Cardiac muscle cell (in vitro differentiated cells and primary cell): ENCODE measurements around the gene TXNDC11. TPM values are rescaled to one million over a fixed set of nuclear protein-coding genes. Genes with fewer than 3 reads are reported as not detected.
A peak's percentile ranks its signal among the peaks of the same experiment; 100 is the strongest.

Experiments
- DNase-seq, 2 donors: peaks; one replicate each; pipeline versions ENCODE4 v3.0.0 to v3.0.0-alpha.2; 2010 to 2017; ENCODE audit warnings: low read depth in 1 of 2, low spot score in 1 of 2
- H3K27ac ChIP-seq: fragments of 200-600 bp; sonication (generic); 2 replicates; pipeline ENCODE4 v1.5.1; 2016
- H3K27me3 ChIP-seq: fragments of 200-600 bp; sonication (generic); 2 replicates; pipeline ENCODE4 v1.6.0; 2016; ENCODE audit warnings: control low read depth
- H3K36me3 ChIP-seq: fragments of 200-600 bp; sonication (generic); 2 replicates; pipeline ENCODE4 v1.5.1; 2016; ENCODE audit warnings: control low read depth
- H3K4me1 ChIP-seq: fragments of 200-600 bp; sonication (generic); 2 replicates; pipeline ENCODE4 v1.8.1; 2017; ENCODE audit warnings: low read depth, mild to moderate bottlenecking, mixed run types
- H3K4me3 ChIP-seq: fragments of 200-600 bp; sonication (generic); 2 replicates; pipeline ENCODE4 v1.5.1; 2016; ENCODE audit warnings: mild to moderate bottlenecking
- H3K9me3 ChIP-seq: fragments of 200-600 bp; sonication (generic); 2 replicates; pipeline ENCODE4 v1.5.1; 2017; ENCODE audit warnings: low read depth, mild to moderate bottlenecking, control low read depth
- polyA plus RNA-seq: library from polyadenylated mRNA; unstranded; fragments of >200 nt; fragmentation: Nextera tagmentation; extraction: Ambion mirVana; gene quantifications from 2 replicates; pipeline ENCODE4 v1.2.1, GENCODE V29; 2016
- total RNA-seq: library from RNA; depleted of rRNA; stranded (reverse); fragments of >200 nt; gene quantifications from 2 replicates; pipeline ENCODE4 v1.2.3, GENCODE V29; 2016
- TF ChIP-seq, protein P1 (sequence below): IDR thresholded peaks from 2 replicates; pipeline ENCODE4 v1.5.1; 2012; ENCODE audit warnings: low read depth, mild to moderate bottlenecking, low read length

Gene TXNDC11
- total and polyA plus RNA-seq, 2 experiments from 2014 or later, result 26.6 to 43.0 TPM

DNA sequence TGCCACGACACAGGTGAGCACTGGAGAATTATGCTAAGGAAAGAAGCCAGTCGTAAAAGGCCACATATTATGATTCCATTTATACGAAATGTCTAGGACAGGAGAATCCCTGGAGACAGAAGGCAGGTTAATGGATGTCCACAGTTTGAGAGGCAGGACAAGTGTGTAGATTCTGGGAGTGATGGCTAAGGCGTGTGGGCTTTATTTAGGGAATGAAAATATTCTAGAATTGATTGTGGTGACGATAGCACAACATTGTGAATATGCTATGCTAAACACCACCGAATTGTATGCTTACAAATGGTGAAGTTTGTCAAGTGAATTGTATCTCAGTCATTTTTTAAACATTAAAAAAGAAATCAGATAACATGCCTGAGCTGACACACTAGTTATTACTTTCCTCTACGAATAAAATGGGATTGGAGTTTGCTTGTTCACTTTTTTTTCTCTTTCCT is 5.3 kb upstream of the TXNDC11 start:
- Histone ChIP-seq H3K4me3 (no peak overlapping the region), H3K36me3 (peaks cover 36% of the 10 kb centered on the region), H3K4me1 (no peaks in the 10 kb centered on the region), H3K9me3 (no peaks in the 10 kb centered on the region), H3K27me3 (no peaks in the 10 kb centered on the region), H3K27ac (peak overlapping the region; percentile 62)
- no peak for DNase-seq
- TF ChIP-seq, protein P1, sequence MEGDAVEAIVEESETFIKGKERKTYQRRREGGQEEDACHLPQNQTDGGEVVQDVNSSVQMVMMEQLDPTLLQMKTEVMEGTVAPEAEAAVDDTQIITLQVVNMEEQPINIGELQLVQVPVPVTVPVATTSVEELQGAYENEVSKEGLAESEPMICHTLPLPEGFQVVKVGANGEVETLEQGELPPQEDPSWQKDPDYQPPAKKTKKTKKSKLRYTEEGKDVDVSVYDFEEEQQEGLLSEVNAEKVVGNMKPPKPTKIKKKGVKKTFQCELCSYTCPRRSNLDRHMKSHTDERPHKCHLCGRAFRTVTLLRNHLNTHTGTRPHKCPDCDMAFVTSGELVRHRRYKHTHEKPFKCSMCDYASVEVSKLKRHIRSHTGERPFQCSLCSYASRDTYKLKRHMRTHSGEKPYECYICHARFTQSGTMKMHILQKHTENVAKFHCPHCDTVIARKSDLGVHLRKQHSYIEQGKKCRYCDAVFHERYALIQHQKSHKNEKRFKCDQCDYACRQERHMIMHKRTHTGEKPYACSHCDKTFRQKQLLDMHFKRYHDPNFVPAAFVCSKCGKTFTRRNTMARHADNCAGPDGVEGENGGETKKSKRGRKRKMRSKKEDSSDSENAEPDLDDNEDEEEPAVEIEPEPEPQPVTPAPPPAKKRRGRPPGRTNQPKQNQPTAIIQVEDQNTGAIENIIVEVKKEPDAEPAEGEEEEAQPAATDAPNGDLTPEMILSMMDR, result no peak

DNA sequence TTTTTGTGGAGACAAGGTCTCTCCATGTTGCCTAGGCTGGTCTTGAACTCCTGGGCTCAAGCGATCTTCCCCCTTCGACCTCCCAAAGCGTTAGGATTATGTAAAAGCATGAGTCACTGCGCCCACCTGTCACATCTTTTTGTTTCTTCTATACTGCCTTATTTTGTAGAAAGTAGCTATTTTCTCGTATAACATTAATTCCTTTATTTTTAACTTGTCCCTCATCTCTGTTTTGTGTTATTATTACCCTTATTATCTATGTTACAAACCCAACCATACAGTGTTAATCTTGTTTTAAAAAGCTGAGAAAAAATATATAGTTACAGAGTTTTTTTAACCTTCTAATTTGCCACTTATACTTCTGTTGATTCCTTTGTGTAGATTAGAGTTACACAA is 1.4 kb upstream of the TXNDC11 start:
- TF ChIP-seq, protein P1, result no peak
- DNase-seq, result no peak
- Histone ChIP-seq H3K27ac (no peak overlapping the region), H3K27me3 (no peaks in the 10 kb centered on the region), H3K4me3 (no peak overlapping the region), H3K4me1 (peaks cover 14% of the 10 kb centered on the region), H3K9me3 (no peaks in the 10 kb centered on the region), H3K36me3 (peaks cover 3% of the 10 kb centered on the region)

DNA sequence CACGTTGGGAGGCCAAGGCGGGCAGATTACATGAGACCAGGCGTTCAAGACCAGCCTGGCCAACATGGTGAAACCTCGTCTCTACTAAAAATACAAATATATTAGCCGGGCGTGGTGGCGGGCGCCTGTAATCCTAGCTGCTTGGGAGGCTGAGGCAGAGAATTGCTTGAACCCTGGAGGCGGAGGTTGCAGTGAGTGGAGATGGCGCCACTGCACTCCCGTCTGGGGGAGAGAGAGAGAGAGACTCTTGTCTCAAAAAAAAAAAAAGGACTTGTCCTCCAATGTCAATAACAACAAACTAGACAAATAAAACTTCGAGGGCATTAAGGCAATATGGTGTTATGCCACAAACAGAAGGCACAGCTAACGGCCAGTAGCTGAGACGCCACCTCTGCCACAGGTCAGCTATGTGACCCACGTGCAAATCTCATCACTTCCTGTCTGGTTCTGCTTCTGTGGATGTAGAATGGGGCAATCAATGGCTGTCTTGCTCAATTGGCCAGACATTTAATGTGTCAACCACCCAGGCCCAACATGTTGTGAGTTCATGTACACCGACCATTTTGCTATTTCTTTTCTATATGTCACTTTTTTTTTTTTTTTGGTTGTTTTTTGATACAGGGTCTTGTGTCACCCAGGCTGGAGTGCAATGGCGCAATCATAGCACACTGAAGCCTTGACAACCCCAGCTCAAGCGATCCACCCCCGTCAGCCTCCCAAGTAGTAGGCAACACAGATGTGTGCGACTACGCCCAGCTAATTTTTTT is 834 bp upstream of the TXNDC11 start:
- Histone ChIP-seq H3K27ac (peak overlapping the region; percentile 91), H3K36me3 (no peaks in the 10 kb centered on the region), H3K9me3 (no peaks in the 10 kb centered on the region), H3K4me3 (peak overlapping the region; percentile 23), H3K27me3 (no peaks in the 10 kb centered on the region), H3K4me1 (peaks cover 14% of the 10 kb centered on the region)
- TF ChIP-seq, protein P1, result no peak
- peak in 1 of 2 donors; percentile 84 for DNase-seq

GRCh38 chr16:11742093-11742535 is 543 bp downstream of the TXNDC11 start:
- H3K4me1 ChIP-seq, result peaks cover 14% of the 10 kb centered on the region
- H3K4me3 ChIP-seq, result peak overlapping the region; percentile 71
- TF ChIP-seq, protein P1, result no peak
- DNase-seq, result no peak
- peak overlapping the region; percentile 91 for H3K27ac ChIP-seq
- no peaks in the 10 kb centered on the region for H3K36me3 ChIP-seq
- no peaks in the 10 kb centered on the region for H3K9me3 ChIP-seq
- H3K27me3 ChIP-seq, result no peaks in the 10 kb centered on the region

DNA sequence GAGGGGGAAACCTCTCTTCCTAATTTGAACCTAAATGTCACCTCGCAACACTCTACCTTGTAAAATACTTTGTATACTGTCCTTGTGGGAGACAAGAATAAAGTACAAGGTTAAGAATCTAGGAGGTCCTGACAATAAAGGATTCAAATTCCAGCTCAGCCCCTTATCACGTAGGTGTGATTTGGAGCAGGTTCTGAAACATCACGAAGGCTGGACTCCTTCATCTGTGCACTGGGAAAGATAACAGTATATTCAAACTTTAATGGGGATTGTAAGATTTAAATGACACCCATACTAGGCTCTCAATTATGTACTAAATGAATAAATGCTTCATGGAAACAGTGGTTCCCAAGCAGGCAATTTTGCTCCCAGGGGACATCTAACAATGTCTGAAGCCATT is 2.1 kb downstream of the TXNDC11 start:
- TF ChIP-seq, protein P1, result no peak
- Histone ChIP-seq H3K27ac (no peak overlapping the region), H3K4me1 (peaks cover 28% of the 10 kb centered on the region), H3K4me3 (peak overlapping the region; percentile 71), H3K27me3 (no peaks in the 10 kb centered on the region), H3K9me3 (no peaks in the 10 kb centered on the region), H3K36me3 (peaks cover 5% of the 10 kb centered on the region)
- DNase-seq, result no peak
